RWPE2 (cell line): Measurements from ENCODE around the gene RARRES1.
A peak's percentile ranks its signal among the peaks of the same experiment; 100 is the strongest.

Experiments
- ATAC-seq: fragments of 200-7000 bp; cut with Tn5 transposase; 3 replicates; pipeline ENCODE4 v1.9.1; 2021; ENCODE audit warnings: low read depth
- DNase-seq: peaks from one replicate; pipeline ENCODE4 v3.0.0-alpha.2; 2020; ENCODE audit warnings: low spot score
- H3K27ac ChIP-seq: fragments of 450-650 bp; 2 replicates; pipeline ENCODE4 v1.5.1; 2017; ENCODE audit warnings: mild to moderate bottlenecking; ENCODE audit not compliant: poor library complexity, severe bottlenecking
- H3K27me3 ChIP-seq: fragments of 250-450 bp; sonication (Bioruptor Pico); 2 replicates; pipeline ENCODE4 v1.5.1; 2021; ENCODE audit warnings: mild to moderate bottlenecking, moderate library complexity; ENCODE audit not compliant: insufficient read depth, poor library complexity, severe bottlenecking
- H3K36me3 ChIP-seq: fragments of 250-450 bp; sonication (Bioruptor Pico); 2 replicates; pipeline ENCODE4 v1.5.1; 2020; ENCODE audit warnings: low read depth, mild to moderate bottlenecking, moderate library complexity
- H3K4me1 ChIP-seq: fragments of 250-450 bp; sonication (Bioruptor Pico); 2 replicates; pipeline ENCODE4 v1.5.1; 2021; ENCODE audit warnings: mild to moderate bottlenecking, moderate library complexity; ENCODE audit not compliant: insufficient read depth, poor library complexity, severe bottlenecking
- H3K4me3 ChIP-seq: fragments of 250-450 bp; sonication (Bioruptor Pico); 2 replicates; pipeline ENCODE4 v1.5.1; 2021; ENCODE audit warnings: mild to moderate bottlenecking, moderate library complexity; ENCODE audit not compliant: severe bottlenecking
- H3K9me3 ChIP-seq: fragments of 250-450 bp; sonication (Bioruptor Pico); 2 replicates; pipeline ENCODE4 v1.5.1; 2021; ENCODE audit warnings: mild to moderate bottlenecking, moderate library complexity; ENCODE audit not compliant: severe bottlenecking
- TF ChIP-seq, protein P1 (sequence below): fragments of 450-650 bp; IDR thresholded peaks from one replicate; pipeline ENCODE4 v1.5.1; 2017; ENCODE audit warnings: mild to moderate bottlenecking, moderate library complexity; ENCODE audit not compliant: poor library complexity, severe bottlenecking

Gene RARRES1

DNA sequence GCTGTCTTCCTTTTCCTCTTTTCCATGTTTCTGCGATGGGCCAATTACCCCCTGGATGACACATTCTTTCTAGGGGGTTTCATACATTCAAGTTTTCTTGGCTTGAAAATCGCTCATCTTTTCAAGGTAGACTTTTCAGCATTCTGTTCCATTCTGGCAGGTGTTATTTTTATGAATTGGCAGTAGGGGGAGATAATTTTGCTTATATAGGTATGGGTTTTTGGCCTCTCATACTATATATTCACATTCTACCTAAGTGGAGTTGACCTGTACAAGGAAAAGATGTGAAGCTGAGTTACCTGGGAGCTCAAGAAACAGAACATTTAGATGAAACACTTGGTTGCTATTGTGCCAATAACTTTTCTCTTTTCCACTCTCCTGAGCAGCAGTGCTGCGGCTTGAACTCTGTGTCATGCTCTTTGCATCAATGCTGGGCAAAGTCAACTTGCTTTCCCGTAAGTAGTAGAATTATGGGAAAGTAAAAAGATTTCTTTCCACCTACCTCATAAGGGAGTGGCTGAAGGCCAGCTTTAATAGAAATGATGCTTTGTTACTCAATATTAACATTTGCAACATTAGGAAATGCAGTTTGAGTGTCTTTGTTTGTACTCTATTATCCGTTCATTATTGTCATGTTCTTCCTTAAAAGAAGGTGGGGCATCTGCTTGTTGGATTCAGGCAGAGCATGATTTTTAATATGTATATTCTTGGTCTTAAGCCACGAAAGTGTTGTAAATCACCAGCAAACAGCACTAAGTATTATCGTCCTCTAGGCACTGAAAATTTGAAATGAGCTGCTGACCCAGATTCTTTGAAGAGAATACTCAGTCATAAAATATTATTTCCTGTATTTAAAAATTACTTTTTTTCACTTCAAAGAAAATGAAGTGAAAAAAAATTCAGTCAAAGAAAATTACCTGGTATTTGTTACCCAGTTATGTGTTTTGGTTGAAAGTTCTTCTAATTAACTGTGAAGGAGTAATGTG, 41.9 kb upstream of the RARRES1 start:
- Histone ChIP-seq H3K4me3 (no peak overlapping the region), H3K9me3 (no peaks in the 10 kb centered on the region), H3K36me3 (no peaks in the 10 kb centered on the region), H3K4me1 (peaks cover 18% of the 10 kb centered on the region), H3K27ac (no peak overlapping the region), H3K27me3 (no peaks in the 10 kb centered on the region)
- TF ChIP-seq, protein P1, sequence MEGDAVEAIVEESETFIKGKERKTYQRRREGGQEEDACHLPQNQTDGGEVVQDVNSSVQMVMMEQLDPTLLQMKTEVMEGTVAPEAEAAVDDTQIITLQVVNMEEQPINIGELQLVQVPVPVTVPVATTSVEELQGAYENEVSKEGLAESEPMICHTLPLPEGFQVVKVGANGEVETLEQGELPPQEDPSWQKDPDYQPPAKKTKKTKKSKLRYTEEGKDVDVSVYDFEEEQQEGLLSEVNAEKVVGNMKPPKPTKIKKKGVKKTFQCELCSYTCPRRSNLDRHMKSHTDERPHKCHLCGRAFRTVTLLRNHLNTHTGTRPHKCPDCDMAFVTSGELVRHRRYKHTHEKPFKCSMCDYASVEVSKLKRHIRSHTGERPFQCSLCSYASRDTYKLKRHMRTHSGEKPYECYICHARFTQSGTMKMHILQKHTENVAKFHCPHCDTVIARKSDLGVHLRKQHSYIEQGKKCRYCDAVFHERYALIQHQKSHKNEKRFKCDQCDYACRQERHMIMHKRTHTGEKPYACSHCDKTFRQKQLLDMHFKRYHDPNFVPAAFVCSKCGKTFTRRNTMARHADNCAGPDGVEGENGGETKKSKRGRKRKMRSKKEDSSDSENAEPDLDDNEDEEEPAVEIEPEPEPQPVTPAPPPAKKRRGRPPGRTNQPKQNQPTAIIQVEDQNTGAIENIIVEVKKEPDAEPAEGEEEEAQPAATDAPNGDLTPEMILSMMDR: no peak
- ATAC-seq: peak; percentile 59
- no peak for DNase-seq

DNA sequence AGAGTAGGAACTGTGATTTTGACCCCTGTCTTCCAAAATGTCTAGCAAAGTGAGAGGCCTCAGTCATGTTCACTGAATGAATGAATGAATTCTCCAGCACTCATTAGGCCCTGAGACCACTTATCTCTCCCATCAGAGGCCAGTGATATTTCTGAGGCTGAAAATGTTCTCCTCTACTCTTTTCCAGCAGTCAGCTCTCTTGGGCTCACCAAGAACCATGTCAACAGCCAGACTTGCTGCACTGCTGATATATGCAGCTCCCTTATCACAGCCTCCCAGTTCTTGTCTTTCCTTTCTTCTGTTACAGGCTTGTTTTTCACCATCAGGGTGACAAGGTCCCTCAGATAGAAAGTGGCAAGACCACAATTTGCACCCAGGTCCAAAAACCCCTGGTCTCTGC, 40.9 kb upstream of the RARRES1 start:
- H3K9me3 ChIP-seq: no peaks in the 10 kb centered on the region
- H3K4me1 ChIP-seq: peaks cover 25% of the 10 kb centered on the region
- ATAC-seq (no peak), DNase-seq (no peak)
- TF ChIP-seq, protein P1: no peak
- H3K36me3 ChIP-seq: no peaks in the 10 kb centered on the region
- H3K27me3 ChIP-seq: no peaks in the 10 kb centered on the region
- H3K4me3 ChIP-seq: no peak overlapping the region
- no peak overlapping the region for H3K27ac ChIP-seq

DNA sequence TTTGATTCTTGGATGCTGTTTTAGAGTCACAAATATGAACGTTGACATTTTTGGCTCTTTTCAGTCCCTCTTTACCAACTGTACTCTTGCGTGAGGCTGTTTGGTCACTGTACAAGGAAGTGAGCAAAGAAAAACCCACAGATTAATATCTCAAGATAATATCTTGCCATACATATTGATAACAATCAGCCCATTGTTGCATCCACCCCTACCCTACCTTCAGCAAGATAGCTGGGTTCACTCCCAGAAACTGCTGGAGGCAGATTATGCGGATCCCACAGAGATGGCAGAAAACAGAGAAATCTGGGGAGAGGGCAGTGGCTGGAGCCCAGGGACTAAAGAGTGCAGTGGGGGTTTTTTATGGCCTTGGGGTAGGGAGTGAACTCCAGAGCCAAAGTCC, 39.7 kb upstream of the RARRES1 start:
- no peaks in the 10 kb centered on the region for H3K36me3 ChIP-seq
- TF ChIP-seq, protein P1: no peak
- no peak for DNase-seq

DNA sequence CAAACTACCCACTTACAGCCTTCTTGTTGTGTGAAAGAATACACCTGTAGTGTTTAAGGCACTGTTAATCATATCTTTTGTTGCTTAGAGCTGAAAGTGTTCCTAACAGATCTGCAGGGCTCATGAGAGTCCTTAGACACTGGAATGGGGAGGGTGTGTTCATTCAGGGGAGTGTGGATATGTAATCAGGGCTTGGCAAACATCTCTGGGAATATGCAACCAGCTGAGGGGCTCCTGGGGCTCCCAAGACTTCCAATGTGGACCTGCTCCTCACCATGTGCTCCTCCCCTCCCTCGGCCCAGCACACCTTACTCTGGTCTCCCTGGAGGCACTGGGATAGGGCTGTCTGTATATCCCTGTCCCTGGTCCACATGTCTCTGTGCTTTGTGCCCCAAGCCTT, 39.3 kb upstream of the RARRES1 start:
- ATAC-seq (no peak), DNase-seq (no peak)
- Histone ChIP-seq H3K36me3 (no peaks in the 10 kb centered on the region), H3K9me3 (no peaks in the 10 kb centered on the region), H3K27me3 (no peaks in the 10 kb centered on the region), H3K4me1 (peaks cover 25% of the 10 kb centered on the region), H3K27ac (no peak overlapping the region), H3K4me3 (no peak overlapping the region)
- TF ChIP-seq, protein P1: no peak

More for the DNA sequence above, 39.7 kb upstream of the RARRES1 start:
- Histone ChIP-seq H3K27ac (no peak overlapping the region), H3K27me3 (no peaks in the 10 kb centered on the region), H3K4me1 (peaks cover 25% of the 10 kb centered on the region), H3K9me3 (no peaks in the 10 kb centered on the region), H3K4me3 (no peak overlapping the region)
- no peak for ATAC-seq

- TF ChIP-seq, protein P1: no peak
- Histone ChIP-seq H3K27ac (no peak overlapping the region), H3K4me1 (peaks cover 25% of the 10 kb centered on the region), H3K36me3 (no peaks in the 10 kb centered on the region), H3K9me3 (no peaks in the 10 kb centered on the region), H3K4me3 (no peak overlapping the region), H3K27me3 (no peaks in the 10 kb centered on the region)
- DNase-seq (no peak), ATAC-seq (no peak)
Observed at GRCh38 chr3:158770741-158771350, 38.6 kb upstream of the RARRES1 start.
